Endothelial cell of umbilical vein (primary cell): Measurements from ENCODE around the gene ZNF23. TPM values are rescaled to one million over a fixed set of nuclear protein-coding genes. Genes with fewer than 3 reads are reported as not detected.
A peak's percentile ranks its signal among the peaks of the same experiment; 100 is the strongest.

Experiments used
- BruUV-seq: library from RNA; stranded (reverse); fragments of 400-500 nt; replicated peaks from 2 replicates; lab custom pipeline; 2021; lab: Mats Ljungman, UMichigan
- CTCF ChIA-PET: fragments of 300-600, 350-600 bp; sonication (Branson Sonifier 250); formaldehyde crosslinking; loops from one replicate; lab custom pipeline; 2021; ENCODE audit warnings: antibody characterized with exemption, inconsistent platforms; lab: Charles Lee
- POLR2A ChIA-PET: fragments of 300-600, 350-600 bp; sonication (Branson Sonifier 250); formaldehyde crosslinking; loops from one replicate; lab custom pipeline; 2021; ENCODE audit warnings: antibody characterized with exemption, inconsistent platforms; lab: Charles Lee
- DNase-seq: peaks from one replicate; pipeline ENCODE4 v3.0.0-alpha.2; 2011; ENCODE audit warnings: low read depth, low spot score
- FAIRE-seq: peaks from 2 replicates; lab custom pipeline; 2011; peaks lifted over from hg19 to GRCh38; lab: Jason Lieb, UNC
- H2AFZ ChIP-seq: 2 replicates; pipeline ENCODE4 v1.6.0; 2012; ENCODE audit warnings: low read depth, low read length, control low read depth, inconsistent platforms
- H3K27ac ChIP-seq: 2 replicates; pipeline ENCODE4 v1.5.1; 2011; ENCODE audit warnings: low read depth, mild to moderate bottlenecking, control low read depth, low read length, moderate library complexity; ENCODE audit not compliant: insufficient read depth
- H3K27me3 ChIP-seq, 2 experiments: 2 replicates each; pipeline versions ENCODE4 v1.6.0 to v1.6.1; 2011; ENCODE audit warnings: low read length in 2 of 2, mixed read lengths in 1 of 2; ENCODE audit not compliant: control insufficient read depth in 2 of 2, insufficient read depth in 2 of 2
- H3K36me3 ChIP-seq, 2 experiments: 2 replicates in 1 of 2; 3 replicates in 1 of 2; pipeline ENCODE4 v1.5.1; 2011; ENCODE audit warnings: low read length in 2 of 2, mild to moderate bottlenecking in 1 of 2, moderate library complexity in 1 of 2; ENCODE audit not compliant: control insufficient read depth in 2 of 2, insufficient read depth in 2 of 2; ENCODE audit errors: extremely low read depth in 1 of 2
- H3K4me1 ChIP-seq: 3 replicates; pipeline ENCODE4 v1.5.1; 2011; ENCODE audit warnings: mild to moderate bottlenecking, low read length; ENCODE audit not compliant: control insufficient read depth, insufficient read depth; ENCODE audit errors: extremely low read depth
- H3K4me2 ChIP-seq: 2 replicates; pipeline ENCODE4 v1.6.1; 2011; ENCODE audit warnings: low read length, control low read depth, mixed read lengths; ENCODE audit not compliant: insufficient read depth
- H3K4me3 ChIP-seq, 3 experiments: fragments of 200-600 bp in 1 of 3; sonication (generic), shearing (Covaris generic) in 1 of 3; replicated peaks in 1 of 3; 2 replicates each; pipeline ENCODE4 v1.5.1; 2011 to 2016; ENCODE audit warnings: control low read depth in 3 of 3, low read length in 3 of 3, mild to moderate bottlenecking in 2 of 3, inconsistent platforms in 1 of 3, low read depth in 1 of 3, moderate library complexity in 1 of 3; ENCODE audit not compliant: insufficient read depth in 1 of 3
- H3K79me2 ChIP-seq: 2 replicates; pipeline ENCODE4 v1.6.0; 2012; ENCODE audit warnings: low read length, inconsistent platforms; ENCODE audit not compliant: control insufficient read depth, insufficient read depth
- H3K9ac ChIP-seq: replicated peaks from 2 replicates; pipeline ENCODE3; 2011; ENCODE audit warnings: low read length, control low read depth; ENCODE audit not compliant: insufficient read depth; ENCODE audit errors: extremely low read depth
- H3K9me1 ChIP-seq: replicated peaks from 3 replicates; pipeline ENCODE4 v1.6.0; 2011; ENCODE audit warnings: mild to moderate bottlenecking, low read length; ENCODE audit not compliant: control insufficient read depth, insufficient read depth; ENCODE audit errors: extremely low read depth
- H3K9me3 ChIP-seq: replicated peaks from 2 replicates; pipeline ENCODE4 v1.5.1; 2012; ENCODE audit warnings: low read length, inconsistent platforms; ENCODE audit not compliant: control insufficient read depth, insufficient read depth
- H4K20me1 ChIP-seq: replicated peaks from 2 replicates; pipeline ENCODE3; 2011; ENCODE audit warnings: mild to moderate bottlenecking, low read length; ENCODE audit not compliant: control insufficient read depth, insufficient read depth; ENCODE audit errors: extremely low read depth
- CTCF ChIP-seq, 2 donors: IDR thresholded peaks; 1 replicate in 1 of 2; 2 replicates in 1 of 2; pipeline ENCODE4 v1.5.1; 2011; ENCODE audit warnings: low read length in 2 of 2, mild to moderate bottlenecking in 2 of 2, moderate library complexity in 2 of 2, control low read depth in 1 of 2, inconsistent platforms in 1 of 2, low read depth in 1 of 2; ENCODE audit not compliant: insufficient read depth in 1 of 2; ENCODE audit errors: extremely low read depth in 1 of 2
- EZH2 ChIP-seq: IDR thresholded peaks from 2 replicates; pipeline ENCODE4 v1.6.1; 2012; ENCODE audit warnings: borderline replicate concordance, low read depth, mild to moderate bottlenecking, moderate library complexity, low read length, inconsistent platforms; ENCODE audit not compliant: severe bottlenecking
- FOS ChIP-seq: IDR thresholded peaks from 2 replicates; pipeline ENCODE4 v1.6.1; 2011; ENCODE audit warnings: mild to moderate bottlenecking, low read length, moderate library complexity, borderline replicate concordance; ENCODE audit not compliant: insufficient read depth
- JUN ChIP-seq: IDR thresholded peaks from 2 replicates; pipeline ENCODE4 v1.6.1; 2011; ENCODE audit warnings: borderline replicate concordance, low read depth; ENCODE audit not compliant: insufficient read length, insufficient read depth
- MYC ChIP-seq: IDR thresholded peaks from one replicate; pipeline ENCODE4 v1.6.1; 2011; ENCODE audit warnings: mild to moderate bottlenecking, low read depth, low read length
- POLR2A ChIP-seq: IDR thresholded peaks from 2 replicates; pipeline ENCODE4 v1.6.1; 2012; ENCODE audit warnings: low read depth, mild to moderate bottlenecking, control low read depth, low read length
- POLR2AphosphoS5 ChIP-seq: IDR thresholded peaks from 2 replicates; pipeline ENCODE4 v1.6.1; 2012; ENCODE audit warnings: low read depth, mild to moderate bottlenecking, control low read depth, low read length, moderate library complexity; ENCODE audit not compliant: insufficient read depth
- dilution Hi-C: fragments of 300-500 bp; cut with MboI; formaldehyde crosslinking; loops from one replicate; pipeline ENCODE4 v1.15.0; 2019; ENCODE audit warnings: low sequenced_read_pairs; ENCODE audit not compliant: extremely low pct_ligation_motif_present
- intact Hi-C: fragments of 100-400 bp; cut with micrococcal nuclease; formaldehyde crosslinking; loops from one replicate; pipeline ENCODE4 v1.10.0; 2022
- polyA plus RNA-seq, 4 experiments: library from polyadenylated mRNA; depleted of rRNA in 3 of 4; stranded (reverse) in 3 of 4; unstranded in 1 of 4; fragments of >200 nt; gene quantifications; 2 replicates each; pipeline versions ENCODE4 v1.2.1 to v1.2.3, GENCODE V29; 2011 to 2012; ENCODE audit warnings: missing spikeins in 1 of 4
- total RNA-seq: library from RNA; stranded (reverse); gene quantifications from 2 replicates; pipeline ENCODE4 v1.2.3, GENCODE V29; 2021
- TF ChIP-seq, protein P1 (sequence below): IDR thresholded peaks from 2 replicates; pipeline ENCODE4 v1.6.1; 2011; ENCODE audit not compliant: insufficient read depth, insufficient read length

The ZNF23 gene
- total and polyA plus RNA-seq, 2 donors (not counting 3 experiments of a cell fraction or from before 2014, with no cell fraction given): 2.1 to 6.4 TPM

DNA sequence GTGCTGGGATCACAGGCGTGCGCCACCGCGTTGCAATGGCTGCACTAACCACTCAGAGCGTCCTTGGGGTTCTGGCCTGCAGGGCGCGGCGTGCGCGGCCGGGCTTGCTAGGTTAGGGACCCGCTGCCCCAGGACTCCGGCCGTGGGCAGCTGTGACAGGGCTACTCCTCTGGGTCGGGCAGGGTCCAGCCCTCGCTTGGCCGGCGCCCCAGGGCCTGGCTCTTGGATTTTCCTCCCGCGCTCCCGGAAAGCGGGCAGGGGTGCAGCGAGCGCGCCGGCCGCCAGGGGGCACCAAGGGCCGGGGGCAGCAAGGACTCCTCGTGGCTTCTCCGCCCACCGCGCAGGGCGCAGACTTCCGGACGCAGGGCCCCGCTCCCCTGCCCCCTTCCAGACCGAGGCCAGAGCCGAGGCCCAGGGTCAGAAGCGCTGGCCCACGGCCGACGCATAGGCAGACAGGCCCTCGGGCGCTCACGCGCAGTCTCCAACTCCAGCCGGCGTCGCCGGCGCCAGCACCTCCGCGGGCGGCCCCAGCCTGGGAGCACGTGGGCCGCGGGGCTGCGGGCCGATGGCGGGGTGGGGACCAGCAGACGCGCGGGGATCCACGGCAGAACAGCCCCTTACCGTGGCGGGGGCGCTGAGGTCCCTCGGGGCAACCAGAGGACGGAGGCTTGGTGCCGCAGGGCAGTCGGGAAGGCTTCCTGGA lies 20.5 kb downstream of the ZNF23 start:
- POLR2A ChIA-PET: no interaction called here
- Histone ChIP-seq H3K79me2 (no peaks in the 10 kb centered on the region), H2AFZ (no peak overlapping the region), H4K20me1 (no peaks in the 10 kb centered on the region), H3K4me1 (no peaks in the 10 kb centered on the region), H3K27me3 (no peaks in the 10 kb centered on the region), H3K4me3 (no peak overlapping the region), H3K9ac (no peak overlapping the region), H3K4me2 (no peak overlapping the region), H3K9me1 (no peaks in the 10 kb centered on the region), H3K27ac (no peak overlapping the region), H3K36me3 (no peaks in the 10 kb centered on the region), H3K9me3 (no peaks in the 10 kb centered on the region)
- CTCF ChIA-PET: no interaction called here
- FAIRE-seq (no peak), DNase-seq (no peak)
- dilution Hi-C loops: no loop called here
- no peak for TF ChIP-seq JUN
- TF ChIP-seq CTCF (IDR thresholded peaks at IDR 0.05; ENCODE audit: extremely low read depth in 1 of 2, insufficient read depth in 1 of 2, low read depth in 1 of 2, low read length in 2 of 2): peak; percentile 50 to 57
- BruUV-seq: no TSS peak
- intact Hi-C loops: loop anchor here (1.0 kb wide), 1 partner anchor 58 kb away; no protein-coding TSS in a partner anchor

- TF ChIP-seq POLR2A (no peak), JUN (no peak), CTCF (IDR thresholded peaks at IDR 0.05; ENCODE audit: extremely low read depth in 1 of 2, insufficient read depth in 1 of 2, low read depth in 1 of 2, low read length in 2 of 2) (peak in 1 of 2 donors; percentile 34), EZH2 (no peak), POLR2AphosphoS5 (no peak), MYC (no peak), FOS (no peak)
- TF ChIP-seq, protein P1, sequence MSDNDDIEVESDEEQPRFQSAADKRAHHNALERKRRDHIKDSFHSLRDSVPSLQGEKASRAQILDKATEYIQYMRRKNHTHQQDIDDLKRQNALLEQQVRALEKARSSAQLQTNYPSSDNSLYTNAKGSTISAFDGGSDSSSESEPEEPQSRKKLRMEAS: no peak
- Histone ChIP-seq H3K9ac (no peak overlapping the region), H3K27ac (no peak overlapping the region), H3K27me3 (no peaks in the 10 kb centered on the region), H3K79me2 (no peaks in the 10 kb centered on the region), H3K4me1 (no peaks in the 10 kb centered on the region), H4K20me1 (no peaks in the 10 kb centered on the region), H3K9me3 (no peaks in the 10 kb centered on the region), H3K4me2 (no peak overlapping the region), H3K9me1 (no peaks in the 10 kb centered on the region), H2AFZ (no peak overlapping the region), H3K4me3 (no peak overlapping the region), H3K36me3 (no peaks in the 10 kb centered on the region)
- BruUV-seq: no TSS peak
- dilution Hi-C loops (no loop called here), intact Hi-C loops (loop anchor here (1.0 kb wide), 1 partner anchor 58 kb away; no protein-coding TSS in a partner anchor)
- ChIA-PET CTCF (interaction anchor here (0.9 to 2.1 kb wide), 3 partner anchors 28 to 58 kb away, joined by 4 to 13 read pairs (median 6); no protein-coding TSS in a partner anchor), POLR2A (no interaction called here)
- FAIRE-seq (no peak), DNase-seq (no peak)
Measured at GRCh38 chr16:71440669-71441347, 21.2 kb downstream of the ZNF23 start.
